ENCODE measurements around the gene NDUFB11. TPM values are rescaled to one million over a fixed set of nuclear protein-coding genes. Genes with fewer than 3 reads are reported as not detected.

The NDUFB11 gene
- total RNA-seq, 2 donors from 2014 or later = 113 to 120 TPM

GRCh38 chrX:47169726-47170515 is 25.4 kb upstream of the NDUFB11 start:
- H3K9me3 ChIP-seq = peaks cover 0 to 2% of the 10 kb centered on the region in 2 donors
- H3K36me3 ChIP-seq = peaks cover 26% of the 10 kb centered on the region
- DNase-seq (ENCODE audit: low spot score) = no peak

GRCh38 chrX:47169273-47169672 is 24.8 kb upstream of the NDUFB11 start:
- no peak for DNase-seq (ENCODE audit: low spot score)
- Histone ChIP-seq H3K27me3 (no peaks in the 10 kb centered on the region), H3K36me3 (peaks cover 23% of the 10 kb centered on the region), H3K27ac (no peak overlapping the region), H3K9me3 (peaks cover 0 to 5% of the 10 kb centered on the region in 2 donors), H3K4me3 (no peak overlapping the region), H3K4me1 (peaks cover 0 to 8% of the 10 kb centered on the region in 2 donors)
- TF ChIP-seq CTCF (IDR thresholded peaks at IDR 0.05) = no peak

More at GRCh38 chrX:47169726-47170515, 25.4 kb upstream of the NDUFB11 start:
- no peaks in the 10 kb centered on the region for H3K27me3 ChIP-seq
- peaks cover 0 to 8% of the 10 kb centered on the region in 2 donors for H3K4me1 ChIP-seq
- H3K4me3 ChIP-seq = no peak overlapping the region
- H3K27ac ChIP-seq = no peak overlapping the region
- TF ChIP-seq CTCF (IDR thresholded peaks at IDR 0.05) = no peak

- Histone ChIP-seq H3K4me3 (no peak overlapping the region), H3K36me3 (peaks cover 19% of the 10 kb centered on the region), H3K27me3 (no peaks in the 10 kb centered on the region), H3K9me3 (peaks cover 0 to 5% of the 10 kb centered on the region in 2 donors), H3K4me1 (peaks cover 0 to 8% of the 10 kb centered on the region in 2 donors), H3K27ac (no peak overlapping the region)
- DNase-seq (ENCODE audit: low spot score) = no peak
- TF ChIP-seq CTCF (IDR thresholded peaks at IDR 0.05) = no peak
Measured at GRCh38 chrX:47168495-47169073, 24.1 kb upstream of the NDUFB11 start.

- H3K27ac ChIP-seq = no peak overlapping the region
- H3K4me1 ChIP-seq = peaks cover 0 to 8% of the 10 kb centered on the region in 2 donors
- no peak overlapping the region for H3K4me3 ChIP-seq
- no peak for TF ChIP-seq CTCF (IDR thresholded peaks at IDR 0.05)
- DNase-seq (ENCODE audit: low spot score) = no peak
- no peaks in the 10 kb centered on the region for H3K27me3 ChIP-seq
- H3K9me3 ChIP-seq = peaks cover 0 to 5% of the 10 kb centered on the region in 2 donors
- H3K36me3 ChIP-seq = no peaks in the 10 kb centered on the region
Measured at GRCh38 chrX:47166126-47166525, 21.6 kb upstream of the NDUFB11 start.

- no peak for TF ChIP-seq CTCF (IDR thresholded peaks at IDR 0.05)
- DNase-seq (ENCODE audit: low spot score) = no peak
- Histone ChIP-seq H3K27me3 (no peaks in the 10 kb centered on the region), H3K36me3 (no peaks in the 10 kb centered on the region), H3K4me1 (no peaks in the 10 kb centered on the region), H3K4me3 (no peak overlapping the region), H3K27ac (no peak overlapping the region), H3K9me3 (peaks cover 0 to 5% of the 10 kb centered on the region in 2 donors)
Measured at GRCh38 chrX:47164420-47164819, 19.9 kb upstream of the NDUFB11 start.

Data from right atrium auricular region (tissue), 2 donors.